Measurements from ENCODE around the gene CFAP92.

Gene CFAP92

GRCh38 chr3:128975276-128975675 is 18.6 kb downstream of the CFAP92 start:
- DNase-seq: no peak

GRCh38 chr3:128973988-128974564 is 19.8 kb downstream of the CFAP92 start:
- no peak for DNase-seq

GRCh38 chr3:128971421-128972100 is 22.3 kb downstream of the CFAP92 start:
- DNase-seq: no peak

DNA sequence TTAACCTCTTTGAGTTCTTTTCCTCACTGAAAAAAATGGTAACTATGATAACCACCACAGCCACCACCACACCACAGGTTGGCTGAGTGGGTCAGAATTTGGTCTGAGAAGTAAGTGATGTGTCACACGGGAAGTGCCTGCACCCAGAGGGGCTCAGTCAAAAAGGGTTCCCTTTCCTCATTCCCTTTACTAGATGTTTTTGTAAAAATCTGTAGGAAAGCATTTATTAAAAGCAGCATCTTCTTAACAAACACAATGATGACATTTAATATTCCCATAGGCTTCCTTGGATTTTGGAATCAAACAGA is 23.2 kb downstream of the CFAP92 start:
- no peak for DNase-seq

DNA sequence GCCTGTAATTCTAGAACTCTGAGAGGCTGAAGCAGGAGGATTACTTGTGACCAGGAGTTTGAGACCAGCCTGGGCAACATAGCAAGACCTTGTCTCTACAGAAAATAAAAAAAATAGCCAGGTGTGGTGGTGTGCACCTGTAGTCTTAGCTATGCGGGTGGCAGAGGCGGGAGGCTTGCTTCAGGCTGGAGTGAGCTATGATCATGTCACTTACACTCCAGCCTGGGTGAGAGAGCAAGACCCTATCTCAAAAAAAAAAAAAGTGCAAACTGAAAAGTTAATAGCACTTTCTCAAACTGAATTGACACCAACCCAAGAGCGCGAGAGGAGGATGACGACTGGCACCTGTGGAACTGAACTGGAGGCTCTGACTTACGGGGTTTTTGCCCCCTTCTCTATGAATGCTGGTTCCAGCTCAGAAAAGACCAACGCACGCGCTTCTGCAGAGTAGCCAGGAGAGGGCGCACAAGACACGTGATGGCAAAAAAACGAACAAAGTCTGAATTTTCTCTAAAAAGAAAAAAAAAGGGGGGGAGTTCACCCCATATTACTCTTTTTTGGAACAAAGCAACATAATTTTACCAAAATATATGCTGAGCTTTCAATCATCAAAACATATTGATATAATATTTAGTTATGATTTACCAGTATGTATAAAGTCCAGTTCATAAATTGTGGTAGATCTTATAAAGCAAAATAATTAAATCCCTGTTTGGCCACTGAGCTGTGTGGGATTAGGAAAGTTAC is 23.7 kb downstream of the CFAP92 start:
- DNase-seq: peak; percentile 28 to 33

DNA sequence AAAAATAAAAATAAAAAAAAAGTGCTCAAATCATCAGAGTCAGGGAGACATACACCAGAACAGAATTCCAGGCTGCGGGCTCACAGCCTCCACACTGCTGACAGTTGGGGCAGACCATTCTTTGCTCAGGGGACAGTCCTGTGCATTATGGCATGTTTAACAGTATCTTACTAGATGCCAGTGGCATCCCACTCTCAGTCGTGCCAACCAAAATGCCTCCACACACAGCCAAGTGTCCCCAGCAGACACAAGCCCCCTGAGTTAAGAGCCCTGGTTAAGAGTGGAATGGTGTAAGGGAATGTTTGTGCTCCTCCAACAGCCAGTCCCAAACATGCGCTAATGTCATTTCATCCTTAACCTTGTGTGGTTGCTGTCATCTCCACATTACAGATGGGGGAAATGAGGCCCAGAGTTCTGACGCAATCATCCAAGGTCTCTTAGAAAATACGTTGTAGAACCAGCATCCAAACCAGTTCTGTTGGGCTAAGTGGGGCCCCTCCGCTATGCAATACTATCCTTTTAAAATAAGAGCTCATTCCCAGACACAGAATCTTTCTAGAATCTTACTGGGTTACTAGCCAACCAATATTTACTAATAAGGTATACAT is 26.0 kb downstream of the CFAP92 start:
- no peak for DNase-seq

- no peak for DNase-seq
Measured at GRCh38 chr3:128965818-128966217, 28.1 kb downstream of the CFAP92 start.

GRCh38 chr3:128965280-128965679 is 28.6 kb downstream of the CFAP92 start:
- DNase-seq: no peak

- DNase-seq: no peak
Measured at GRCh38 chr3:128956440-128956839, 37.4 kb downstream of the CFAP92 start.

DNA sequence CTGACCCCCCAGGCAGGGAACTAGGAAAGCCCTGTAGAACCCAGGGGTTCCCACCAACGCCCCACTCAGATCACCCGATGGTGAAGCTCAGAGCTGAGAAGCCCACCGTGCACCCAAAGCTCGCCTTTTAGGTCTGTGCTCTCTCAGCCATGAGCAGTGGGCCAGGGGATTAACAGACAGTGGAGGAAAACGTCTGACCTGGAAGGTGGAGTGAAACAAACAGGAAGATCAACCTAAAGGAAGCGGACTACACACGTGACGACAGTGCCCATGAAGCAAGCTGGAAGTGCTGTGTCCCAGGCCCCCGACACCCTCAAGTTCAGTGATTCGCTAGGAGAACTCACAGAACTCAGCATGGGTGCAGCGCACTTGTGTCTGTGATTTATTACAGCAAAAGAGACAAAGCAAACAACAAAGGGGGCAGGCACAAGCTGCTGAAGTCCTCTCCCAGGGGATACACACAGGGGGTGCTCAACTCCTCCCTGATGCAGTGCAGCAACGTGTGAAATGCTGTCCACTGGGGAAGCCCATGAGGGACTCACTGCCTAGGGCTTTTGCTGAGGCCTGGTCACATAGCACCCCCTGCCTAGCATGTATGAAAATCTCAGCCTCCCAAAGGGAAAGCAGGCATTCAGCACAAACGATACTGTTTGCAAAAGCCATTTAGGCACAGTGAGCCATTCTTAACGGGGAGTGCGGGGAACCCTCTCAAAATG is 43.5 kb downstream of the CFAP92 start:
- peak in 1 of 2 experiments; percentile 16 for DNase-seq

GRCh38 chr3:128949158-128949557 is 44.7 kb downstream of the CFAP92 start:
- DNase-seq: no peak

GRCh38 chr3:128946411-128946810 is 47.5 kb downstream of the CFAP92 start:
- DNase-seq: no peak

- DNase-seq: no peak
Measured at GRCh38 chr3:128945878-128946175, 48.0 kb downstream of the CFAP92 start.

GRCh38 chr3:128945041-128945877 is 48.6 kb downstream of the CFAP92 start:
- DNase-seq: no peak

DNA sequence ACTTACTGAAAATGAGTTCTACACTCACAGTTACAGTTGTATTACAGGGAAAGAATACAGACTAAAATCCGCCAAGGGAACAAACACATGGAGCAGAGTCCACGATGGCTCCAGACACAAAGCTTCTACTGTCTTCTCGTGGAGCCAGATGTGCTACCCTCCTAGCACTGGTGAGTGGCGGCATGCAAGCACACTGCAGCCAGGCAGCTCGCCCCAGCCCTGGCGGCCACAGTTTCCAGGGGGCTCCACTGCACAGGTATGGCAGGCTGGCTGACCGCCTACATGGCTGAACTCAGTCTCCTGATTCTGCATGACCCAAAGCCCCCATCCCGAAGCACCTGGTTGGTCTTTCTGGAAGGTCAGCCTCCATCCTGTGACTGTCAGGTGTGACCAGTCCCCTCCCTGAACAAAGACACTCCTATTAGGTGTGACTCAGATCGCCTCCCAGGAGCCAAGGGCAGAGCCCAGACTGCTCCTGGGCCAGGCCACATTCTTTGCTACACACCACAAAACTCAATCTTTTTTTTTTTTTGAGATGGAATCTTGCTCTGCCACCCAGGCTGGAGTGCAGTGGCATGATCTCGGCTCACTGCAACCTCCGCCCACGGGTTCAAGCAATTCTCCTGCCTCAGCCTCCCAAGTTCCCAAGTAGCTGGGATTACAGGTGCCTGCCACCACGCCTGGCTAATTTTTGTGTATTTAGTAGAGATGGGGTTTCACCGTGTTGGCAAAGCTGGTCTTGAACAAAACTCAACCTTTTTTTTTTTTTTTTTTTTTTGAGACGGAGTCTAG is 51.5 kb downstream of the CFAP92 start:
- no peak for DNase-seq

GRCh38 chr3:128940252-128940651 is 53.6 kb downstream of the CFAP92 start:
- DNase-seq: no peak

- DNase-seq: no peak
Measured at GRCh38 chr3:128936341-128936740, 57.5 kb downstream of the CFAP92 start.

DNA sequence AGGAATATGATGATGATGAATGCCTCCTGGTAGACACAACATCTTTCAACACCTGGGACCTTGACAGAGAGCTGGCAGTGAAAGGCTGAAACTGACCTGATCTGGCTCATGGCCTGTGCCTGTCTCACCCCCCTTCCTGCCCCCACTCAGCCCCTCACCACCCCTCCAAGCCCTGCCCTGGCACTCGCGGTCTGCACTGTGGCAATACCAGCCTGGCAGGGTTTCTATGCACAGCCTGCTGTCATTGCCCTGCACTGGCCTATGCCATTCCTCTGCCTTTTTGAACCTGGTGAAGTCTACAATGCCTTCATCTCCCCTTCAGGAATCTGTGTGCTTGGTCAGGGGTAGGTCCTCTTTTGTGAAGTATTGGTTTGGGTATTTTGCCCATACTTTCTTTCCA is 58.0 kb downstream of the CFAP92 start:
- DNase-seq: no peak

- DNase-seq: no peak
Measured at GRCh38 chr3:128933922-128934253, 60.0 kb downstream of the CFAP92 start.

- DNase-seq: no peak
Measured at GRCh38 chr3:128933213-128933921, 60.5 kb downstream of the CFAP92 start.

DNA sequence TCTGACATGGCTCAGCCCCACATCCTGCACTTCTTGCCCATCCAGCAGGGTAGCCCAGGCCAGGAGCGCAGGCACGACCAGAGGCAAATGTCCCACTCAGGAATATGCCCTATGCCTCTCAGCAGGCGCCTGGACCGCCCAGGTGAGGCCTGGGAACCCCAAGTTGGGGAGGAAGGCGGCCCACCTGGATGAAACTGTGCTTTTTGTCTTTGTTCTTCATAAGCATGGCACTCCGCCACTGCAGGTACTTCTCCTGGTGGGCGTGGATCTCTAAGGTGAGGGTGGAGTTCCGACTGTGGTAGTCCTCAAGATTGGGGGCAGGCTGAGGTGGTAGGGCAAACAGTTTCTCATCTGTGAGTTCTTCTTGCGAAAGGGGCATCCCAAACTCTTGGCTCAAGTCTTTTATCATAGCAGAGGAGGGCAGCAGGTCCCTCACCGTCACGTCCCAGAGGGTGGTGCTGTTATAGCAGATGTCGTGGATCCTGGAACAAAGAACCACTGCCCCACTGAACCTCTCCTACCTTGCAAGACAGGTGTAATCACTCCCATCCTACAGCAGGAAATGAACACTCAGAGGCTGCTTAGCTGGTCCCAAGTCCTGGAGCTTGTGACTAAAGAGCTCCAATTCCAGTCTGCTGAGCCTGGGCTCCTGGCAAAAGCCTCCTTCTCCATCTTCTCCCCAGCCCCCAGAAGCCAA is 61.2 kb downstream of the CFAP92 start:
- DNase-seq: no peak

All from NCI-H1930 (cell line).